Neural cell (in vitro differentiated cells): ENCODE measurements around the gene ICA1. TPM values are rescaled to one million over a fixed set of nuclear protein-coding genes. Genes with fewer than 3 reads are reported as not detected.
A peak's percentile ranks its signal among the peaks of the same experiment; 100 is the strongest.

Source experiments
- H2AFZ ChIP-seq: fragments of 200-600, 300-800 bp; sonication (generic), shearing (Covaris generic); 2 replicates; pipeline ENCODE4 v1.6.0; 2014; ENCODE audit warnings: low read depth, mild to moderate bottlenecking, antibody characterized with exemption, low read length, moderate library complexity
- H3F3A ChIP-seq: fragments of 200-600 bp; shearing (Covaris generic); 2 replicates; pipeline ENCODE4 v1.6.1; 2016; ENCODE audit warnings: mild to moderate bottlenecking, moderate library complexity, mixed read lengths, antibody characterized with exemption, low read length; ENCODE audit not compliant: insufficient read depth, poor library complexity, severe bottlenecking
- H3K27ac ChIP-seq: fragments of 200-600, 300-800 bp; sonication (generic), shearing (Covaris generic); 2 replicates; pipeline ENCODE4 v1.5.1; 2014; ENCODE audit warnings: mild to moderate bottlenecking, low read length, moderate library complexity
- H3K27me3 ChIP-seq: fragments of 300-800, 200-600 bp; sonication (generic), shearing (Covaris generic); 2 replicates; pipeline ENCODE4 v1.6.0; 2014; ENCODE audit warnings: mild to moderate bottlenecking, low read depth, low read length, moderate library complexity; ENCODE audit not compliant: insufficient read depth
- H3K36me3 ChIP-seq: fragments of 300-800, 200-600 bp; sonication (generic), shearing (Covaris generic); 2 replicates; pipeline ENCODE4 v1.5.1; 2014; ENCODE audit warnings: mild to moderate bottlenecking, antibody characterized with exemption, low read length, moderate library complexity; ENCODE audit not compliant: insufficient read depth
- H3K4me2 ChIP-seq: fragments of 300-800, 200-600 bp; sonication (generic), shearing (Covaris generic); 2 replicates; pipeline ENCODE4 v1.6.0; 2014; ENCODE audit warnings: mild to moderate bottlenecking, low read length
- H3K4me3 ChIP-seq: fragments of 300-800, 200-600 bp; sonication (generic), shearing (Covaris generic); 2 replicates; pipeline ENCODE4 v1.5.1; 2014; ENCODE audit warnings: mild to moderate bottlenecking, low read length, moderate library complexity
- H3K79me2 ChIP-seq: fragments of 200-600 bp; shearing (Covaris generic); replicated peaks from 2 replicates; pipeline ENCODE4 v1.6.0; 2014; ENCODE audit warnings: mild to moderate bottlenecking, low read length, moderate library complexity; ENCODE audit not compliant: insufficient read depth
- H3K9ac ChIP-seq: fragments of 300-800, 200-600 bp; sonication (generic), shearing (Covaris generic); 2 replicates; pipeline ENCODE4 v1.6.1; 2016; ENCODE audit warnings: mild to moderate bottlenecking, low read length, mixed read lengths
- H3K9me2 ChIP-seq: fragments of 200-600 bp; shearing (Covaris generic); 2 replicates; pipeline ENCODE4 v1.6.1; 2016; ENCODE audit warnings: mild to moderate bottlenecking, low read length, mixed read lengths; ENCODE audit not compliant: insufficient read depth
- H3K9me3 ChIP-seq: fragments of 200-600, 300-800 bp; sonication (generic), shearing (Covaris generic); 2 replicates; pipeline ENCODE4 v1.6.1; 2016; ENCODE audit warnings: mild to moderate bottlenecking, mixed run types, low read length, moderate library complexity, mixed read lengths
- H4K20me1 ChIP-seq: fragments of 200-600 bp; shearing (Covaris generic); 2 replicates; pipeline ENCODE4 v1.6.1; 2016; ENCODE audit warnings: mild to moderate bottlenecking, mixed run types; ENCODE audit not compliant: insufficient read depth
- CTCF ChIP-seq: fragments of 450-650 bp; IDR thresholded peaks from 2 replicates; pipeline ENCODE4 v1.5.1; 2014; ENCODE audit warnings: antibody characterized with exemption, mild to moderate bottlenecking, moderate library complexity; ENCODE audit not compliant: poor library complexity, severe bottlenecking
- EP300 ChIP-seq: fragments of 450-650 bp; conservative IDR thresholded peaks from 2 replicates; pipeline ENCODE4 v1.6.1; 2014; ENCODE audit warnings: antibody characterized with exemption, mild to moderate bottlenecking, moderate library complexity; ENCODE audit not compliant: poor library complexity, severe bottlenecking
- EZH2 ChIP-seq: fragments of 200-600, 300-800 bp; shearing (Covaris generic), sonication (generic); IDR thresholded peaks from 2 replicates; pipeline ENCODE4 v1.6.1; 2014; ENCODE audit warnings: antibody characterized with exemption, low read length, borderline replicate concordance, mild to moderate bottlenecking; ENCODE audit not compliant: insufficient read depth, poor library complexity, severe bottlenecking
- MXI1 ChIP-seq: fragments of 450-650 bp; conservative IDR thresholded peaks from 2 replicates; pipeline ENCODE4 v1.6.1; 2014; ENCODE audit warnings: antibody characterized with exemption, mild to moderate bottlenecking; ENCODE audit not compliant: poor library complexity, severe bottlenecking
- POLR2AphosphoS5 ChIP-seq: IDR thresholded peaks from 2 replicates; pipeline ENCODE4 v1.6.1; 2012
- RAD21 ChIP-seq: fragments of 450-650 bp; conservative IDR thresholded peaks from 2 replicates; pipeline ENCODE4 v1.6.1; 2014; ENCODE audit warnings: antibody characterized with exemption, mild to moderate bottlenecking, moderate library complexity
- REST ChIP-seq: IDR thresholded peaks from 2 replicates; pipeline ENCODE4 v1.6.1; 2012; ENCODE audit warnings: borderline replicate concordance
- SMC3 ChIP-seq: fragments of 450-650 bp; conservative IDR thresholded peaks from 2 replicates; pipeline ENCODE4 v1.6.1; 2014; ENCODE audit warnings: antibody characterized with exemption, mild to moderate bottlenecking, moderate library complexity; ENCODE audit not compliant: poor library complexity
- TAF1 ChIP-seq: IDR thresholded peaks from 2 replicates; pipeline ENCODE4 v1.6.1; 2012; ENCODE audit warnings: low read depth
- polyA plus RNA-seq: library from polyadenylated mRNA; depleted of rRNA; stranded (reverse); fragments of >200 nt; gene quantifications from 2 replicates; pipeline ENCODE4 v1.2.3, GENCODE V29; 2014

ICA1 gene
- polyA plus RNA-seq, 1 donor from 2014 or later = 18.6 TPM

GRCh38 chr7:8120390-8121058 is 141.4 kb downstream of the ICA1 start:
- H3K27ac ChIP-seq = peak overlapping the region; percentile 80
- peak overlapping the region; percentile 22 for H3K4me3 ChIP-seq
- no peaks in the 10 kb centered on the region for H3K9me2 ChIP-seq
- H3F3A ChIP-seq = no peaks in the 10 kb centered on the region
- H3K36me3 ChIP-seq = no peaks in the 10 kb centered on the region
- no peak for TF ChIP-seq MXI1
- no peak for TF ChIP-seq POLR2AphosphoS5
- no peak for TF ChIP-seq RAD21
- TF ChIP-seq CTCF = no peak
- TF ChIP-seq SMC3 = no peak
- TF ChIP-seq TAF1 = no peak
- no peak for TF ChIP-seq REST
- no peak for TF ChIP-seq EP300
- TF ChIP-seq EZH2 = no peak
- peak overlapping the region; percentile 29 for H3K9ac ChIP-seq
- H3K79me2 ChIP-seq = no peaks in the 10 kb centered on the region
- H2AFZ ChIP-seq = no peak overlapping the region
- no peaks in the 10 kb centered on the region for H3K27me3 ChIP-seq
- no peak overlapping the region for H3K4me2 ChIP-seq
- H3K9me3 ChIP-seq = no peaks in the 10 kb centered on the region
- no peaks in the 10 kb centered on the region for H4K20me1 ChIP-seq

GRCh38 chr7:8119262-8119661 is 142.7 kb downstream of the ICA1 start:
- Histone ChIP-seq H3K9me3 (no peaks in the 10 kb centered on the region), H3K9me2 (no peaks in the 10 kb centered on the region), H3K79me2 (no peaks in the 10 kb centered on the region), H3K4me2 (no peak overlapping the region), H3K9ac (no peak overlapping the region), H3K27ac (peak overlapping the region; percentile 80), H4K20me1 (no peaks in the 10 kb centered on the region), H3K4me3 (no peak overlapping the region), H3K27me3 (no peaks in the 10 kb centered on the region), H3F3A (no peaks in the 10 kb centered on the region), H3K36me3 (no peaks in the 10 kb centered on the region), H2AFZ (no peak overlapping the region)
- TF ChIP-seq MXI1 (no peak), REST (peak; percentile 90), CTCF (no peak), EP300 (peak; percentile 75), TAF1 (no peak), POLR2AphosphoS5 (no peak), RAD21 (peak; percentile 10), EZH2 (no peak), SMC3 (no peak)
